Measurements from ENCODE around the gene LCN2. TPM values are rescaled to one million over a fixed set of nuclear protein-coding genes. Genes with fewer than 3 reads are reported as not detected.
A peak's percentile ranks its signal among the peaks of the same experiment; 100 is the strongest.

The LCN2 gene
- total and polyA plus RNA-seq, 2 experiments from 2014 or later, result not detected

- Histone ChIP-seq H3K9me2 (ENCODE audit: insufficient read depth) (no peaks in the 10 kb centered on the region), H3K79me2 (ENCODE audit: insufficient read depth) (0 out of 2 replicates have a peak, but pooled peaks cover 4% of the 10 kb centered on the region), H3K9ac (no peak overlapping the region), H3K36me3 (ENCODE audit: low read depth) (peaks cover 5% of the 10 kb centered on the region; the same call in 1 of the 2 replicates), H3K4me2 (ENCODE audit: unreplicated experiment) (no peak overlapping the region), H3F3A (ENCODE audit: insufficient read depth) (peaks cover 21% of the 10 kb centered on the region; the same call in 1 of the 2 replicates), H2AFZ (no peak overlapping the region), H3K4me1 (ENCODE audit: insufficient read depth) (peaks cover 11% of the 10 kb centered on the region), H3K4me3 (no peak overlapping the region), H3K27me3 (replicated peaks; ENCODE audit: insufficient read depth) (no peaks in the 10 kb centered on the region), H3K27ac (no peak overlapping the region), H3K9me3 (ENCODE audit: low read depth) (no peaks in the 10 kb centered on the region), H4K20me1 (ENCODE audit: insufficient read depth) (no peaks in the 10 kb centered on the region)
- TF ChIP-seq EZH2 (IDR thresholded peaks at IDR 0.05; ENCODE audit: insufficient read depth, poor library complexity, severe bottlenecking) (no peak), EZH2phosphoT487 (IDR thresholded peaks at IDR 0.05; ENCODE audit: insufficient read depth, low read depth) (no peak)
- in situ Hi-C loops (cut with MboI), result no loop called here
- WGBS, 2 experiments (ENCODE audit: low coverage in 1 of 2, low lambda C conversion rate in 2 of 2, missing lambda C conversion rate in 2 of 2), result 71 to 78% methylated on average over 14 of the region's 14 CpGs
- DNase-seq, result peak; percentile 28
Measured at GRCh38 chr9:128164307-128164885, 15.1 kb downstream of the LCN2 start.

- no peak for DNase-seq
- WGBS, 2 experiments (ENCODE audit: low coverage in 1 of 2, low lambda C conversion rate in 2 of 2, missing lambda C conversion rate in 2 of 2), result 92 to 93% methylated on average over 8 to 18 of the region's 18 CpGs
Measured at GRCh38 chr9:128166169-128166568, 16.9 kb downstream of the LCN2 start.

GRCh38 chr9:128167209-128167608 is 18.0 kb downstream of the LCN2 start:
- WGBS, 2 experiments (ENCODE audit: low coverage in 1 of 2, low lambda C conversion rate in 2 of 2, missing lambda C conversion rate in 2 of 2), result 95 to 99% methylated on average over 4 of the region's 4 CpGs
- no peak for DNase-seq
- TF ChIP-seq EZH2 (IDR thresholded peaks at IDR 0.05; ENCODE audit: insufficient read depth, poor library complexity, severe bottlenecking), result no peak
- TF ChIP-seq EZH2phosphoT487 (IDR thresholded peaks at IDR 0.05; ENCODE audit: insufficient read depth, low read depth), result no peak
- Histone ChIP-seq H3K4me3 (no peak overlapping the region), H3K9me3 (ENCODE audit: low read depth) (no peaks in the 10 kb centered on the region), H3K4me2 (ENCODE audit: unreplicated experiment) (no peak overlapping the region), H3K9ac (no peak overlapping the region), H3K9me2 (ENCODE audit: insufficient read depth) (no peaks in the 10 kb centered on the region), H3K4me1 (ENCODE audit: insufficient read depth) (peaks cover 5% of the 10 kb centered on the region; the same call in 1 of the 2 replicates), H3K79me2 (ENCODE audit: insufficient read depth) (peaks cover under 1% of the 10 kb centered on the region; the same call in 1 of the 2 replicates), H4K20me1 (ENCODE audit: insufficient read depth) (no peaks in the 10 kb centered on the region), H3K27me3 (replicated peaks; ENCODE audit: insufficient read depth) (no peaks in the 10 kb centered on the region), H3K27ac (no peak overlapping the region), H3K36me3 (ENCODE audit: low read depth) (peaks cover 10% of the 10 kb centered on the region), H2AFZ (no peak overlapping the region), H3F3A (ENCODE audit: insufficient read depth) (peaks cover 9% of the 10 kb centered on the region; the same call in 1 of the 2 replicates)
- in situ Hi-C loops (cut with MboI), result no loop called here

More at GRCh38 chr9:128166169-128166568, 16.9 kb downstream of the LCN2 start:
- Histone ChIP-seq H3K27me3 (replicated peaks; ENCODE audit: insufficient read depth) (no peaks in the 10 kb centered on the region), H3K4me1 (ENCODE audit: insufficient read depth) (peaks cover 11% of the 10 kb centered on the region; the same call in 1 of the 2 replicates), H3K9me2 (ENCODE audit: insufficient read depth) (no peaks in the 10 kb centered on the region), H3K79me2 (ENCODE audit: insufficient read depth) (0 out of 2 replicates have a peak, but pooled peaks cover 4% of the 10 kb centered on the region), H3K4me2 (ENCODE audit: unreplicated experiment) (no peak overlapping the region), H4K20me1 (ENCODE audit: insufficient read depth) (no peaks in the 10 kb centered on the region), H3K9ac (no peak overlapping the region), H3K9me3 (ENCODE audit: low read depth) (no peaks in the 10 kb centered on the region), H3F3A (ENCODE audit: insufficient read depth) (peaks cover 17% of the 10 kb centered on the region; the same call in 1 of the 2 replicates), H3K36me3 (ENCODE audit: low read depth) (peaks cover 10% of the 10 kb centered on the region), H2AFZ (no peak overlapping the region), H3K4me3 (no peak overlapping the region), H3K27ac (no peak overlapping the region)
- in situ Hi-C loops (cut with MboI), result no loop called here
- TF ChIP-seq EZH2phosphoT487 (IDR thresholded peaks at IDR 0.05; ENCODE audit: insufficient read depth, low read depth), result no peak

GRCh38 chr9:128168731-128169308 is 19.6 kb downstream of the LCN2 start:
- Histone ChIP-seq H3K79me2 (ENCODE audit: insufficient read depth) (peaks cover 4% of the 10 kb centered on the region; the same call in 1 of the 2 replicates), H3K9me2 (ENCODE audit: insufficient read depth) (no peaks in the 10 kb centered on the region), H3K36me3 (ENCODE audit: low read depth) (peaks cover 4% of the 10 kb centered on the region), H3F3A (ENCODE audit: insufficient read depth) (0 out of 2 replicates have a peak, but pooled peaks cover 8% of the 10 kb centered on the region), H3K4me2 (ENCODE audit: unreplicated experiment) (no peak overlapping the region), H3K9ac (no peak overlapping the region), H3K4me1 (ENCODE audit: insufficient read depth) (no peaks in the 10 kb centered on the region), H4K20me1 (ENCODE audit: insufficient read depth) (no peaks in the 10 kb centered on the region), H3K9me3 (ENCODE audit: low read depth) (no peaks in the 10 kb centered on the region), H3K4me3 (no peak overlapping the region), H3K27me3 (replicated peaks; ENCODE audit: insufficient read depth) (no peaks in the 10 kb centered on the region), H3K27ac (no peak overlapping the region), H2AFZ (no peak overlapping the region)
- in situ Hi-C loops (cut with MboI), result no loop called here
- WGBS, 2 experiments (ENCODE audit: low coverage in 1 of 2, low lambda C conversion rate in 2 of 2, missing lambda C conversion rate in 2 of 2), result 70 to 75% methylated on average over 8 of the region's 8 CpGs
- no peak for TF ChIP-seq EZH2 (IDR thresholded peaks at IDR 0.05; ENCODE audit: insufficient read depth, poor library complexity, severe bottlenecking)
- TF ChIP-seq EZH2phosphoT487 (IDR thresholded peaks at IDR 0.05; ENCODE audit: insufficient read depth, low read depth), result no peak
- DNase-seq, result no peak

Data from GM23248 (cell line).